ENCODE results near the gene CST1.

DNA sequence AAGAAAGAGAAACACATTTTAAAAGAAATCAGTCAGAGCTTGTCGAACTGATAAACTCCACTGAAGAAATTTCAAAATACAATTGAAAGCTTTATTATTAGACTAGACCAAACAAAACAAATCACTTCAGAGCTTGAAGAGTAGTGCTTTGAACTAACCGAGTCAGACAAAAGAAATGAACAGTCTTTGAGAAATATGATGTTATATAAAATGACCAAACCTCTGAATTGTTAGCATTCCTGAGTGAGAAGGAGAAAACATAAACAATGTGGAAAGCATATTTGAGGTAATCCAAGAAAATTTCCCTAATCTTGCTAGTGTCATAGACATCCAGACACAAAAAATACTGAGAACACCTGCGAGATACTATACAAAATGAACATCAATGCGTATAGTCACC is 48.7 kb downstream of the CST1 start:
- no peak for TF ChIP-seq TAF1 (IDR thresholded peaks at IDR 0.05; ENCODE audit: low read depth)
- TF ChIP-seq, protein P1, sequence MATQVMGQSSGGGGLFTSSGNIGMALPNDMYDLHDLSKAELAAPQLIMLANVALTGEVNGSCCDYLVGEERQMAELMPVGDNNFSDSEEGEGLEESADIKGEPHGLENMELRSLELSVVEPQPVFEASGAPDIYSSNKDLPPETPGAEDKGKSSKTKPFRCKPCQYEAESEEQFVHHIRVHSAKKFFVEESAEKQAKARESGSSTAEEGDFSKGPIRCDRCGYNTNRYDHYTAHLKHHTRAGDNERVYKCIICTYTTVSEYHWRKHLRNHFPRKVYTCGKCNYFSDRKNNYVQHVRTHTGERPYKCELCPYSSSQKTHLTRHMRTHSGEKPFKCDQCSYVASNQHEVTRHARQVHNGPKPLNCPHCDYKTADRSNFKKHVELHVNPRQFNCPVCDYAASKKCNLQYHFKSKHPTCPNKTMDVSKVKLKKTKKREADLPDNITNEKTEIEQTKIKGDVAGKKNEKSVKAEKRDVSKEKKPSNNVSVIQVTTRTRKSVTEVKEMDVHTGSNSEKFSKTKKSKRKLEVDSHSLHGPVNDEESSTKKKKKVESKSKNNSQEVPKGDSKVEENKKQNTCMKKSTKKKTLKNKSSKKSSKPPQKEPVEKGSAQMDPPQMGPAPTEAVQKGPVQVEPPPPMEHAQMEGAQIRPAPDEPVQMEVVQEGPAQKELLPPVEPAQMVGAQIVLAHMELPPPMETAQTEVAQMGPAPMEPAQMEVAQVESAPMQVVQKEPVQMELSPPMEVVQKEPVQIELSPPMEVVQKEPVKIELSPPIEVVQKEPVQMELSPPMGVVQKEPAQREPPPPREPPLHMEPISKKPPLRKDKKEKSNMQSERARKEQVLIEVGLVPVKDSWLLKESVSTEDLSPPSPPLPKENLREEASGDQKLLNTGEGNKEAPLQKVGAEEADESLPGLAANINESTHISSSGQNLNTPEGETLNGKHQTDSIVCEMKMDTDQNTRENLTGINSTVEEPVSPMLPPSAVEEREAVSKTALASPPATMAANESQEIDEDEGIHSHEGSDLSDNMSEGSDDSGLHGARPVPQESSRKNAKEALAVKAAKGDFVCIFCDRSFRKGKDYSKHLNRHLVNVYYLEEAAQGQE (IDR thresholded peaks at IDR 0.05; ENCODE audit: low read depth) = no peak

Data from Ishikawa (cell line).